Measurements from ENCODE around the gene ZNF200. TPM values are rescaled to one million over a fixed set of nuclear protein-coding genes. Genes with fewer than 3 reads are reported as not detected.

Gene ZNF200
- total RNA-seq, 2 experiments from 2014 or later: 8.7 to 9.6 TPM

GRCh38 chr16:3259836-3260235 lies 24.9 kb upstream of the ZNF200 start:
- H3K9me3 Mint-ChIP-seq: no peaks in the 10 kb centered on the region
- intact Hi-C loops (cut with micrococcal nuclease): no loop called here
- CTCF ChIA-PET: no interaction called here
- no peaks in the 10 kb centered on the region for H3K36me3 Mint-ChIP-seq (ENCODE audit: low read depth)
- ATAC-seq: no peak
- H3K4me3 Mint-ChIP-seq: no peak overlapping the region
- H3K27ac Mint-ChIP-seq: no peak overlapping the region
- H3K4me1 Mint-ChIP-seq (ENCODE audit: low read depth): peaks cover 20% of the 10 kb centered on the region
- no peak for DNase-seq
- POLR2A ChIA-PET: no interaction called here
- H3K27me3 Mint-ChIP-seq: no peaks in the 10 kb centered on the region
- no peak for TF ChIP-seq CTCF (IDR thresholded peaks at IDR 0.05)

GRCh38 chr16:3256866-3257465 lies 22.0 kb upstream of the ZNF200 start:
- H3K27ac Mint-ChIP-seq: no peak overlapping the region
- no peaks in the 10 kb centered on the region for H3K27me3 Mint-ChIP-seq
- no peak for TF ChIP-seq CTCF (IDR thresholded peaks at IDR 0.05)
- ATAC-seq (no peak), DNase-seq (no peak)
- H3K9me3 Mint-ChIP-seq: no peaks in the 10 kb centered on the region
- no peaks in the 10 kb centered on the region for H3K36me3 Mint-ChIP-seq (ENCODE audit: low read depth)
- peaks cover 3% of the 10 kb centered on the region for H3K4me1 Mint-ChIP-seq (ENCODE audit: low read depth)
- ChIA-PET CTCF (interaction anchor here (2.4 kb wide), 1 partner anchor 10 kb away, joined by 6 read pairs; no protein-coding TSS in a partner anchor), POLR2A (interaction anchor here (0.6 to 1.7 kb wide), 2 partner anchors 33 to 188 kb away, joined by 3 to 9 read pairs; no protein-coding TSS in a partner anchor)
- H3K4me3 Mint-ChIP-seq: no peak overlapping the region
- intact Hi-C loops (cut with micrococcal nuclease): no loop called here

GRCh38 chr16:3256146-3256865 lies 21.3 kb upstream of the ZNF200 start, which contains the start of gene MEFV:
TSS of gene MEFV (minus strand) at chr16:3256633. CDS start at chr16:3256587, 46 bp downstream.
- no peak for DNase-seq
- H3K4me3 Mint-ChIP-seq: no peak within 1 kb of the TSS
- H3K27ac Mint-ChIP-seq: no peak within 1 kb of the TSS
- H3K36me3 Mint-ChIP-seq (ENCODE audit: low read depth): no peaks in the 10 kb centered on the region
- ChIA-PET POLR2A (no interaction called here), CTCF (interaction anchor here (0.9 to 1.3 kb wide), 2 partner anchors 11 to 127 kb away, joined by 3 read pairs; no protein-coding TSS in a partner anchor)
- no peak for TF ChIP-seq CTCF (IDR thresholded peaks at IDR 0.05)
- H3K9me3 Mint-ChIP-seq: no peaks in the 10 kb centered on the region
- no peaks in the 10 kb centered on the region for H3K4me1 Mint-ChIP-seq (ENCODE audit: low read depth)
- no peak for ATAC-seq
- no peaks in the 10 kb centered on the region for H3K27me3 Mint-ChIP-seq
- intact Hi-C loops (cut with micrococcal nuclease): no loop called here

GRCh38 chr16:3254309-3254708 lies 19.4 kb upstream of the ZNF200 start:
- no peak for DNase-seq
- Mint-ChIP-seq H3K27me3 (peaks cover 2% of the 10 kb centered on the region), H3K4me1 (ENCODE audit: low read depth) (no peaks in the 10 kb centered on the region), H3K27ac (no peak overlapping the region), H3K9me3 (no peaks in the 10 kb centered on the region), H3K36me3 (ENCODE audit: low read depth) (no peaks in the 10 kb centered on the region), H3K4me3 (no peak overlapping the region)
- ATAC-seq: no peak
- ChIA-PET CTCF (interaction anchor here (1.5 kb wide), 1 partner anchor 12 kb away, joined by 5 read pairs; no protein-coding TSS in a partner anchor), POLR2A (interaction anchor here (1.4 kb wide), 1 partner anchor 9 kb away, joined by 4 read pairs; no protein-coding TSS in a partner anchor)
- intact Hi-C loops (cut with micrococcal nuclease): no loop called here
- no peak for TF ChIP-seq CTCF (IDR thresholded peaks at IDR 0.05)

GRCh38 chr16:3252967-3253366 lies 18.0 kb upstream of the ZNF200 start:
- no peak overlapping the region for H3K27ac Mint-ChIP-seq
- H3K36me3 Mint-ChIP-seq (ENCODE audit: low read depth): no peaks in the 10 kb centered on the region
- POLR2A ChIA-PET: interaction anchor here (0.9 to 1.4 kb wide), 2 partner anchors 10 to 82 kb away, joined by 3 to 4 read pairs; no protein-coding TSS in a partner anchor
- no peak for ATAC-seq
- peaks cover 2% of the 10 kb centered on the region for H3K27me3 Mint-ChIP-seq
- H3K4me1 Mint-ChIP-seq (ENCODE audit: low read depth): no peaks in the 10 kb centered on the region
- no peak for TF ChIP-seq CTCF (IDR thresholded peaks at IDR 0.05)
- CTCF ChIA-PET: interaction anchor here (0.8 to 1.5 kb wide), 2 partner anchors 10 to 13 kb away, joined by 3 to 5 read pairs; no protein-coding TSS in a partner anchor
- intact Hi-C loops (cut with micrococcal nuclease): no loop called here
- H3K4me3 Mint-ChIP-seq: no peak overlapping the region
- no peaks in the 10 kb centered on the region for H3K9me3 Mint-ChIP-seq
- no peak for DNase-seq

Data from activated CD8-positive, alpha-beta T cell treated with anti-CD3 and anti-CD28 coated beads for 36 hours (primary cell).